ENCODE results near the gene KIF12.

DNA sequence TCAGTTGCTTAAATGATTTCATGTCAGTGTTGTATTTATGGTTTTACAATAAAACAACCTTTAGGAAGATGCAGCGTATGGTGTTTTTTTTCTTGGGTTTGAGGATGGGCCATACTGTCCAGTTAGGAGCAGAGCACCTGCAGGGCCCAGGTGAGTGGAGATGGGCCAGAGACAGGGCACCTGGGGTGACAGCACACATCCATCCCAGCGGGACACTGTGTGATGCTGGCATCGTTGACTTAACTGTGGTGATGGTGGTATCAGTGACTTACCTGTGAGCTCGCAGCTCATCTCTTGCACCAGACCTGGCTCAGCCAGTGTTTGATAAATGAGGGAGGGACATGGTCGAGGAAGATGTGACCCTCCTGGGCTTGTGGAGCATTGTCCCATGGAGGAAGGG, 42.6 kb downstream of the KIF12 start:
- TF ChIP-seq EP300 (IDR thresholded peaks at IDR 0.05), result no peak
- TF ChIP-seq, protein P1, sequence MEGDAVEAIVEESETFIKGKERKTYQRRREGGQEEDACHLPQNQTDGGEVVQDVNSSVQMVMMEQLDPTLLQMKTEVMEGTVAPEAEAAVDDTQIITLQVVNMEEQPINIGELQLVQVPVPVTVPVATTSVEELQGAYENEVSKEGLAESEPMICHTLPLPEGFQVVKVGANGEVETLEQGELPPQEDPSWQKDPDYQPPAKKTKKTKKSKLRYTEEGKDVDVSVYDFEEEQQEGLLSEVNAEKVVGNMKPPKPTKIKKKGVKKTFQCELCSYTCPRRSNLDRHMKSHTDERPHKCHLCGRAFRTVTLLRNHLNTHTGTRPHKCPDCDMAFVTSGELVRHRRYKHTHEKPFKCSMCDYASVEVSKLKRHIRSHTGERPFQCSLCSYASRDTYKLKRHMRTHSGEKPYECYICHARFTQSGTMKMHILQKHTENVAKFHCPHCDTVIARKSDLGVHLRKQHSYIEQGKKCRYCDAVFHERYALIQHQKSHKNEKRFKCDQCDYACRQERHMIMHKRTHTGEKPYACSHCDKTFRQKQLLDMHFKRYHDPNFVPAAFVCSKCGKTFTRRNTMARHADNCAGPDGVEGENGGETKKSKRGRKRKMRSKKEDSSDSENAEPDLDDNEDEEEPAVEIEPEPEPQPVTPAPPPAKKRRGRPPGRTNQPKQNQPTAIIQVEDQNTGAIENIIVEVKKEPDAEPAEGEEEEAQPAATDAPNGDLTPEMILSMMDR (IDR thresholded peaks at IDR 0.05), result no peak

Data from ovary (tissue), 3 donors.